ENCODE measurements around the gene COL16A1.

The COL16A1 gene

GRCh38 chr1:31703431-31704270, at the start of gene COL16A1:
Gene COL16A1 (minus strand): TSS chr1:31704017. CDS start chr1:31702193, 1,824 bp downstream.
- DNase-seq (ENCODE audit: low read depth in 2 of 2) = no peak

GRCh38 chr1:31752952-31753475, 49.2 kb upstream of the COL16A1 start:
- DNase-seq (ENCODE audit: low read depth in 2 of 2) = no peak

GRCh38 chr1:31752258-31752657, 48.4 kb upstream of the COL16A1 start:
- DNase-seq (ENCODE audit: low read depth in 2 of 2) = no peak

GRCh38 chr1:31751822-31752241, 48.0 kb upstream of the COL16A1 start:
- DNase-seq (ENCODE audit: low read depth in 2 of 2) = no peak

- no peak for DNase-seq (ENCODE audit: low read depth in 2 of 2)
Measured at GRCh38 chr1:31750858-31751510, 47.2 kb upstream of the COL16A1 start.

DNA sequence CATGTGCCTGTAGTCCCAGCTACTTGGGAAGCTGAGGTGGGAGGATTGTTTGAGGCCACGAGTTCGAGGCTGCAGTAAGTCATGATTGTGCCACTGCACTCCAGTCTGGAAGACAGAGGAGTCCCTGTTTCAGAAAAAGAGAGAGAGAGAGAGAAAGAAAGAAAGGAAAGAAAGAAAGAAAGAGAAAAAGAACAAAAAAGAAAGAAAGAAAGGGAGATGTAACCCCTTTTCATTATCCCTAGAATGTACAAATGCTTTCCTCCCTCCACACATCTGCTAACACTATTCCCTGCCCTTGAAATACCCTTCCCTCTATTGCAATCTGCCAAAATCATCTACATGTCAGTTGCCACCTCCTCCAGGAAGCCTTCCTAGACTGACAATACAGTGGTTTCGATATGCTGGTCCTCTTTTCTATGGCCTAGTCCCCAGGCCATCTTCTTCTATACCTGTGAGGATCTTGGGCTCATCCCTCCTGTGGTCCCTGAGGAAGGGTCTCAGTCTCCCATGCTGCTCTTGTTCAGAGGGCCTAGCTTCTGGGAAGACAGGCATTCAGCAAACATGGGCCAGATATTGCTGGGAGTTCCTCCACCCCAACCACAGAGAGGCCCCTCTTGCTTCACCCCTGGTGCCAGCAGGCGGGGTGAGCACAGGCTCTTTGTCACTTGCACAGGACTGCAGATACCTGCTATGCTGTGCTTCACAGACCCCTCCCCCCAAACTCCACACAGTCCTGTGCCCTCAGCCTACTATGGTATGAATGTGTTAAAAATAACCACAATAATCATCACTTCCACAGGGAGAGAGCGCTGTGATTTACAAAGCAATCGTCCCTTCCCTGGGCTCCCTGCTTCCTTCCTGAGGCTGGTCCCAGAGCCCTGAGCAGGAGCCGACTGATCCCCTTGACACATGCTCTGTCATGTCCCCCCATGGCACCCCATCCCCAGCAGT, 46.2 kb upstream of the COL16A1 start:
- DNase-seq (ENCODE audit: low read depth in 2 of 2) = no peak

DNA sequence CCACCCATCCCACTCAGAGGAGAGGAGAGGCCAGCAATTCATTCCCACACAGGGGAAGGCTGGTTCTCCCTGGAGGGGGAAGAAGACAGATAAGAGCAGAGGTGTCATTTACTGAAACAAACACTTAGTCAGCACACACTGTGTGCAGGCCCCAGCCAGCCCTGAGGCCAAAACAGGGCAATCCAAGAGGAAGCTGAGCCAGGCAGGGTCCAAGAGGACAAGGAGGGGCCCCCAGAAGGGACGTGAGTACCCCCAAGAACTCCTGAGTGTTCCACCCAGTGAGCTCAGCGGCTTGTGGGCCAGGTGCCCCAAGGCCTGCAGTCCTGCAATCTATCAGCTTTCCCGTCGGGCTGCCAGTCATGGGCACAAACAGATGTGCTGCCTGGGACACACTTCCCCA, 44.5 kb upstream of the COL16A1 start:
- DNase-seq (ENCODE audit: low read depth in 2 of 2) = no peak

GRCh38 chr1:31747304-31747703, 43.5 kb upstream of the COL16A1 start:
- DNase-seq (ENCODE audit: low read depth in 2 of 2) = no peak

GRCh38 chr1:31746687-31747086, 42.9 kb upstream of the COL16A1 start:
- DNase-seq (ENCODE audit: low read depth in 2 of 2) = no peak

DNA sequence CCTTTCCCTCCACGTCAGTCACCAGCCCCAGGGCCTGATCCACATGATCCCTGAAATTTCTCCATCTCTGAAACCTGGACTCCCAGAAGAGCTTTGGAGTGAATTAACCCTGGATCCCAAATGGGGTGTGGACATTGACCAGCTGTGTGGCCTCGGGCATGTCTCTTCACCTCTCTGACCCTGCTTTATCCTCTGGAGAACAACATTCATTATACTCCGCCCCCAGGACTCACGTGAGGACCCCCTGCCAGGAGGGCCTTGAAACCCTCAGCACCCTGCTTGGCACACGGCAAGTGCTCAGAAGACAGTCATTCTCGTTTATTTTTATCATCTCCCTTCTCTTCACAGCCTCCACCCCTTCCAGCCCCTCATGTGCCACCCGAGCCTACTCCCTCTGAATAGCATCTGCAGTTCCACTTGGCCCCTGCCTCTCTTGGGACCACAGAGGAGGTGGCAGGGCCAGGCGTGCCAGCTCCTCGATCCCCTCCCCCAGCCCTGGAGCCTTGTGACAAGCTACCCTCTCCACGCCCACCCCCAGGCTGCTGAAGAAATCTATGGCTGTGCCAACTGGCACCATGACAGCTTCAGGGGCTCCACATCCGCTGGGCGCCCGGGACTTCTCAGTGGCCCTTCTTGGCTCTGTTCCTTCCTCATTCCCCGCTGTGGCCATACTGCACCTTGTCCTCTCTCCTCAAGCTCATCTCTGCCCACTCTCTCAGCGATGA, 42.3 kb upstream of the COL16A1 start:
- DNase-seq (ENCODE audit: low read depth in 2 of 2) = no peak

- peak in 1 of 2 donors; percentile 46 for DNase-seq (ENCODE audit: low read depth in 2 of 2)
Measured at GRCh38 chr1:31745096-31745945, 41.5 kb upstream of the COL16A1 start.

DNA sequence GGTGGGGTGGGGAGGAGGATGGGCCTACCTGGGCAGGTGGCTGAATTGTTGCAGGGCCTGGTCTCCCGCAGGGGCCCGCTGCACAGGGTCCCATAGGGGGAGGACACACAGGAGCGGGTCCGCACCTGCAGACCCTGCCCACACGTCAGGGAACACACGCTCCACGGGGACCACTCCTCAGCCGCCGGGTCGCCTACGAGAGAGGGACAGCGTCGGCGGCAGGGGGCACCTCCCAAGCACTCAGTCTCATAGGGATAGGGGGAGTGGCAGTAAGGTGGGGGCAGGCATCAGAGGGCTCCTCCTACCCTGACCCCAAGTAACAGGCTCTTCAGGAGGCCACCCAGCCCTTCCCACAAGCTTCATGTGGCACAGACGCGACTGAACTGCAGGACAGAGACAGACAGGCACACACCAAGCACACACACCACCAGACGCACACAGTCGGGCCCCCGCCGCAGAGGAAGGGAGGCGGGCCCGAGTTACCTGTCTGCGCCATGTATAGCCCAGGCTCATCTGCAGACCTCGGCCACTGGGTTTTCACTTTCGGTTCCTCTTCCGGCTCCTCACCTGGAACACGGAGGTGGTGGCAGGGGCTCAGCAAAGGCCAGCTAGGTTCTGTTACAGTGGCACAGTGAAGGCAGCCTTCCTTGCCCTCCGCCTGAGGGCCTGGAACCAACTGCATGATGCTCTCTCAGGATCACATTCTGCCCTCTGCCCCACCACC, 40.5 kb upstream of the COL16A1 start:
- DNase-seq (ENCODE audit: low read depth in 2 of 2) = no peak

- DNase-seq (ENCODE audit: low read depth in 2 of 2) = no peak
Measured at GRCh38 chr1:31742462-31743212, 38.8 kb upstream of the COL16A1 start.

- DNase-seq (ENCODE audit: low read depth in 2 of 2) = peak in 1 of 2 donors; percentile 36
Measured at GRCh38 chr1:31739346-31739745, 35.5 kb upstream of the COL16A1 start.

DNA sequence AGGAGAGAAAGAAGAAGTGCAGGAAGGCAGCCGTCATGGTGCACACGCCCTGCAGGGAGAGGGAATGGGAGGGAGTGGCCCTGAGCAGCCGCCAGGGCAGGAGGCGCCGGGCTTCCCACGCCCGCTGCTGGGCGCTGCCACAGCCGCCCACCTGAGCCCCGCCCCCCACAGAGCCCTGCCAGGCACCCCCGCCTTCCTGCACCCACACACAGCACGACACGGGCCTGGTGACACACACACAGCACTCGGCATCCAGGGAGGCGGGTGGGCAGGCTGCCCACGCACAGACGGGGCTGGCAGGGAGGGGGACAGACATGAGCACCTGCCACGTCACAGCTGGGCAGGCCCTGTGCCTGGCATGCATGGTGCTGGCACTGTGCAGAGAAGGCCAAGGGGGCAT, 32.9 kb upstream of the COL16A1 start:
- no peak for DNase-seq (ENCODE audit: low read depth in 2 of 2)

- DNase-seq (ENCODE audit: low read depth in 2 of 2) = no peak
Measured at GRCh38 chr1:31735571-31735970, 31.8 kb upstream of the COL16A1 start.

GRCh38 chr1:31734582-31735107, 30.8 kb upstream of the COL16A1 start:
- DNase-seq (ENCODE audit: low read depth in 2 of 2) = no peak

DNA sequence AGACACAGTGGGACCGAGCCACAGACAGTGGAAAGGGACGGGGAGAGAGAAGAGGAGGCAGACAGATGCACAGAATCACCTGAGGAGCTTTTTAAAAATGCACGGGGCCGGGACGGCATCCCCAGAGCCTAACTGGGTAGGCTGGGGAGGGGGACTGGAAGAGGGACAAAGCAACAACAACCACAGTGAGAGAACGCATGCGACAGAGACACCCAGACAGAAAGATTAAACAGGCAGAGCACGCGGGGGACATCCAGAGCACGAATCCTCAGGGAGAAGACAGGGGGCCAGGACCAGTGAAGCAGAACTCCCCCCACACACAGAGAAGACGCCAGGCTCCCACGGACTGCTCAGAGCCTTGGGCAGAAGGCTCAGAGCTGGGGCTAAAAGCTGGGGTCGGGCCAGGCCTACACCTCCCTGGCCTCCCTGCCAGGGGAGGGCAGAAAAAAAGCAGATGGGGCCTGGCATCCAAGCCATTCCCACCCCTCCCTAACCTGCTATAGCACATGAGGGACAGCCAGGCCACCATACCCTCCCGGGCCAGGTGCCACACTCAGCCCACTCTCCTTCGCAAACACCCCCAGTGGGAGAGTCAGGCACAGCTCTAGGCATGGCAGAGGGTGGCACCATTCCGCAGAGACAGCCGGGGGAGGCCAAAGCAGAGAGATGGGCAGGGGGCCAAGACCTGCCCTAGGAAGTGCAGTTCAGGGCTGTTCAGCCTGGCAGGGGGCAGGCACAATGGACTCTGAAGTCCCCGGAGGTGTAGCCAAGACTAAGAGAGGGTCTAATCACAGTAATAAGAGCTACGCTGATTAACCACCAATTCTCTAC, 29.8 kb upstream of the COL16A1 start:
- no peak for DNase-seq (ENCODE audit: low read depth in 2 of 2)
